Osteocyte (in vitro differentiated cells): ENCODE data around the gene SLC4A3. TPM values are rescaled to one million over a fixed set of nuclear protein-coding genes. Genes with fewer than 3 reads are reported as not detected.

Experiments used
- DNase-seq: peaks from one replicate; pipeline ENCODE4 v3.0.0; 2021; ENCODE audit warnings: mixed read lengths; ENCODE audit not compliant: unreplicated experiment; ENCODE audit errors: extremely low spot score
- H3K27ac Mint-ChIP-seq: one replicate; pipeline ENCODE4 v1.8.0; 2021; ENCODE audit warnings: mild to moderate bottlenecking, mixed read lengths; ENCODE audit not compliant: unreplicated experiment
- H3K27me3 Mint-ChIP-seq: one replicate; pipeline ENCODE4 v1.8.0; 2021; ENCODE audit warnings: mixed read lengths; ENCODE audit not compliant: unreplicated experiment
- H3K36me3 Mint-ChIP-seq: one replicate; pipeline ENCODE4 v1.8.0; 2021; ENCODE audit warnings: mixed read lengths; ENCODE audit not compliant: unreplicated experiment
- H3K4me1 Mint-ChIP-seq: one replicate; pipeline ENCODE4 v1.8.0; 2021; ENCODE audit warnings: mixed read lengths; ENCODE audit not compliant: unreplicated experiment
- H3K4me3 Mint-ChIP-seq: one replicate; pipeline ENCODE4 v1.8.0; 2021; ENCODE audit warnings: mild to moderate bottlenecking, moderate library complexity, mixed read lengths; ENCODE audit not compliant: unreplicated experiment
- H3K9me3 Mint-ChIP-seq: one replicate; pipeline ENCODE4 v1.8.0; 2021; ENCODE audit warnings: mixed read lengths; ENCODE audit not compliant: unreplicated experiment
- total RNA-seq: library from RNA; stranded (reverse); gene quantifications from 2 replicates; pipeline ENCODE4 v1.2.1, GENCODE V29; 2021
- TF ChIP-seq, protein P1 (sequence below): fragments of 200-600 bp; sonication (generic); IDR thresholded peaks from 2 replicates; pipeline ENCODE4 v1.5.0; 2021; ENCODE audit warnings: antibody characterized with exemption, mild to moderate bottlenecking, moderate library complexity

SLC4A3 gene
- total RNA-seq, 1 donor from 2014 or later: 11.6 TPM

DNA sequence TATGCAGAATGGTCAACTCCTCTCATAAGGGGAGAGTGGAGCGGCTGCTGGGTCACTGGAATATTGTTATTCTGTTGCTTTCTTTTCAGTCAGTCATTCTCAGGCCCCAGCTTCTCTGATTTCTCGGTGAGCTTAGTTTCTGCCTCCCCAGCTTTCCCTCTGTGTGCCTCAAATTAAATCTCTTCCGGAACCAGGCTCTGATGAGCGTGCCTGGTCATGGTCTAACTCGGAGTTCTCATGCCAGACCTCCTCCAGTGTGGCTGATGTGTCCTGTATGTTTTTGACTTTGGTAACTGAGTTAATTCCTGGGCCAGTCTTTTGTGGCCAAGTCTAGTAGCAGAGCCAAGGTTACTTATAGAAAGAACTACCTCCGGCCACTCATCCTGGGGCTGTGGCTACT lies 34.7 kb upstream of the SLC4A3 start:
- TF ChIP-seq, protein P1, sequence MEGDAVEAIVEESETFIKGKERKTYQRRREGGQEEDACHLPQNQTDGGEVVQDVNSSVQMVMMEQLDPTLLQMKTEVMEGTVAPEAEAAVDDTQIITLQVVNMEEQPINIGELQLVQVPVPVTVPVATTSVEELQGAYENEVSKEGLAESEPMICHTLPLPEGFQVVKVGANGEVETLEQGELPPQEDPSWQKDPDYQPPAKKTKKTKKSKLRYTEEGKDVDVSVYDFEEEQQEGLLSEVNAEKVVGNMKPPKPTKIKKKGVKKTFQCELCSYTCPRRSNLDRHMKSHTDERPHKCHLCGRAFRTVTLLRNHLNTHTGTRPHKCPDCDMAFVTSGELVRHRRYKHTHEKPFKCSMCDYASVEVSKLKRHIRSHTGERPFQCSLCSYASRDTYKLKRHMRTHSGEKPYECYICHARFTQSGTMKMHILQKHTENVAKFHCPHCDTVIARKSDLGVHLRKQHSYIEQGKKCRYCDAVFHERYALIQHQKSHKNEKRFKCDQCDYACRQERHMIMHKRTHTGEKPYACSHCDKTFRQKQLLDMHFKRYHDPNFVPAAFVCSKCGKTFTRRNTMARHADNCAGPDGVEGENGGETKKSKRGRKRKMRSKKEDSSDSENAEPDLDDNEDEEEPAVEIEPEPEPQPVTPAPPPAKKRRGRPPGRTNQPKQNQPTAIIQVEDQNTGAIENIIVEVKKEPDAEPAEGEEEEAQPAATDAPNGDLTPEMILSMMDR: no peak
- Mint-ChIP-seq H3K9me3 (no peaks in the 10 kb centered on the region), H3K27ac (no peak overlapping the region), H3K36me3 (no peaks in the 10 kb centered on the region), H3K4me3 (no peak overlapping the region), H3K27me3 (no peaks in the 10 kb centered on the region), H3K4me1 (peaks cover 30% of the 10 kb centered on the region)
- no peak for DNase-seq

DNA sequence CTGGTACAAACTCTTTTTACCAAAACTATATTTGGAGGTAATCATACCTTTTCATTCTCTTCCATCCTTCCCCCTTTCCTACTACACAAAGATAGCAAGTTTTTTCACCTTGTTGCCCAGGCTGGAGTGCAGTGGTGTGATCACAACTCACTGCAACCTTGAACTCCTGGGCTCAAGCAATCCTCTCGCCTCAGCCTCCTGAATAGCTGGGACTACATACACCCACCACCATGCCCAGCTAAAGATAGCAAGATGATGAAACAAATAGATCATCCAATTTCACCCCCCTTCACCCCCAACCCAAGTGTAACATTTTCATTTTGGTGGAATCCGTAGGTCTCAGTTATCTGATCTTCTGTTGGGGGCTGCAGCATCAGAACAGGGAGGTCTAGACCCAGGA lies 34.3 kb upstream of the SLC4A3 start:
- TF ChIP-seq, protein P1: no peak

DNA sequence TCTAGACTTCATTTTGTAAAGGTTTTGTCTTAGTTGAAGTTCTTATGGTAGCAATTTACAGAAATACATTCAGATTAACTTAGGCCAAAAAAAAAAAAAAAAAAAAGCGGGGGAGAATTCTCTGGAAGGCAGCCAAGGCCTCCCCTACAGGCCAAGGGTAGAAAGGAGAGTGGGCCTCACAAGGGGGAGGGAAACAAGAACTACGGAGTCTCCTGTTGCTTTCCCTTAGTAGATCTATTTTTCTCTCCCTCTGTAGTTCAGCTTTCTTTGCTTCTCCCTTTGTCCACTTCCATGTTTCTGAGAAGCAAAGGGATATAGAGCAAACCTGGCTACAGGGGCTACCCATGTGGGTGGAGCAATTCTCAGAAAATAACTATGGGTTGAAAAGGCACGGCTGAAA lies 32.2 kb upstream of the SLC4A3 start:
- no peak for DNase-seq
- Mint-ChIP-seq H3K27ac (peak overlapping the region; percentile 100), H3K36me3 (no peaks in the 10 kb centered on the region), H3K4me3 (no peak overlapping the region), H3K27me3 (no peaks in the 10 kb centered on the region), H3K9me3 (no peaks in the 10 kb centered on the region), H3K4me1 (peaks cover 40% of the 10 kb centered on the region)
- TF ChIP-seq, protein P1: no peak

More for the DNA sequence above, 34.3 kb upstream of the SLC4A3 start:
- peaks cover 32% of the 10 kb centered on the region for H3K4me1 Mint-ChIP-seq
- no peak overlapping the region for H3K27ac Mint-ChIP-seq
- no peak for DNase-seq
- no peaks in the 10 kb centered on the region for H3K27me3 Mint-ChIP-seq
- H3K4me3 Mint-ChIP-seq: no peak overlapping the region
- H3K36me3 Mint-ChIP-seq: no peaks in the 10 kb centered on the region
- H3K9me3 Mint-ChIP-seq: no peaks in the 10 kb centered on the region

DNA sequence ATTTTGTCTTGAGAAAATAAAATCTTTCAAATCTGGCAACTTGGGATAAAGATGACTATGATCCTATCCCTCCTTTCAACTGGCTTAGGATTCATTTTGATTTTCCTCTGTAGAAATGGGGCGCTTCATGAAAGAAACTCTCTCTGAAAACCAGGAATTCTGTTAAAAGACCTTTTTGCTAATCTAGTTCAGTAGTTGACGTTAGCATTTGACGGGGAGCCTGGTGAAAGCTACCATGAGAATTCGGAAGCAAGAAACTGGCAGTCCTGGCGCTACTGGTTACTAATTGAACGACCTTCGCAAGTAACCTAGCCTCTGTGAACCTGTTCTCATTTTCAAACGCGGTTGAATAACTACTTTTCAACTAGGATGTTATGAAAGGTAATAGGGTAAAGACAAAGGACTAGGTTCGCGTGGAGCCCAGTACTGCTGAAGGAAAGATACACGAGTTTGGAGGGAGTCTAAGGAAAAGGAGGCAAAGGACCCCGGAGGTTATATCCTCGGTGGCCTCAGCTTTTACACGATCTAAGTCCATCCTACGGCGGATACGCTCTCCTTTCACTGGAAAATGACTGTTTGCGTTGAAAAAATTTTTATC lies 30.4 kb upstream of the SLC4A3 start:
- Mint-ChIP-seq H3K36me3 (peaks cover 9% of the 10 kb centered on the region), H3K27ac (peak overlapping the region; percentile 100), H3K4me3 (peak overlapping the region; percentile 98), H3K4me1 (peaks cover 40% of the 10 kb centered on the region), H3K27me3 (no peaks in the 10 kb centered on the region), H3K9me3 (no peaks in the 10 kb centered on the region)
- no peak for DNase-seq
- TF ChIP-seq, protein P1: no peak

DNA sequence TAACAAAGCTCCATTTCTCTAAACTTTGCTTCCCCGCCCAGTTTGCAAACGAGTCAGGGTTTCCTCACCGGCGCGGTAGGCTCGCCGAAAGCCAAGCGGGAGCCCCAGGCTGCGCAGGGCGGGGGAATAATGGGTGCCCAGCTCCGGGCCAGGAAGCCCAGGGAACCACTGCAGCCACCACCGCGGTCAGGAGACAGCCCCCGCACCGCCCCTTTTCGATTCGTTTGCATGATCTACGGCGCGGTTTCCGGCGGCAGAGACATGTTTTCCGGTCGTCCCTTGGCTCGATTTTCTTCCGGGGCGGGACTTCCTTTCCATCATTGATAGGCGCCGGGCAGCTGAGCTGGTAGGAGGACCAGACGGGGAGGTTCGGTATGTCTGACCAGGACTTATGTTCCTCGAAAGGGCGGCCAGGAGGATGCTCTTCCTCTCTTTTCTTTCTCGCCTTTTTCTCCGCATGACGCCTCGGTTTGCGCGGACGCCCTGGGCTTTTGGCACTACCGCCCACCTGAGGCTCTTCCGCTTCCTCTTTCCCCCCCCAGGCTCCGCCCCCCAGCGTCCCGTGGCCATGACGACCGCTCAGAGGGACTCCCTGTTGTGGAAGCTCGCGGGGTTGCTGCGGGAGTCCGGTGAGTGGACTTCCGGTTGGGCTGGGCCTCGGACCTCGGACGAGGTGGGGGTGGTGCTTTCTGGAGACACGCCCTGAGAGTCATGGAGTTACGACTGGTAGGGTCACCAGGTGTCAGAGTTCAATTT lies 29.7 kb upstream of the SLC4A3 start, which contains the start of gene STK11IP:
Gene STK11IP (plus strand): TSS at position 306 of the 756 bp plus-strand sequence. CDS start 263 bp downstream, at position 569.
- Mint-ChIP-seq H3K27me3 (no peaks in the 10 kb centered on the region), H3K36me3 (peaks cover 14% of the 10 kb centered on the region)

More for the DNA sequence above, 29.7 kb upstream of the SLC4A3 start, which contains the start of gene STK11IP:
- Mint-ChIP-seq H3K4me1 (peaks cover 40% of the 10 kb centered on the region), H3K4me3 (peak within 1 kb of the TSS; percentile 98), H3K27ac (peak within 1 kb of the TSS; percentile 100), H3K9me3 (no peaks in the 10 kb centered on the region)
- TF ChIP-seq, protein P1: no peak
- DNase-seq: peak; percentile 96
